ENCODE data around the gene S100Z. TPM values are rescaled to one million over a fixed set of nuclear protein-coding genes. Genes with fewer than 3 reads are reported as not detected.
"Not testable (repeated sequence)": the region's sequence is repeated elsewhere in the genome, so short reads cannot be mapped to it uniquely, and the experiment has no call there.

S100Z gene
- total RNA-seq, 1 experiment from 2014 or later = 0.23 TPM

- DNase-seq (ENCODE audit: low spot score) = not testable (repeated sequence)
These were observed 23.4 kb upstream of the S100Z start for GRCh38 chr5:76826416-76826815.

- peak; percentile 48 for DNase-seq (ENCODE audit: low spot score)
These were observed 18.7 kb upstream of the S100Z start for GRCh38 chr5:76831110-76831452.

GRCh38 chr5:76836181-76836580 is 13.6 kb upstream of the S100Z start:
- no peak for DNase-seq (ENCODE audit: low spot score)

GRCh38 chr5:76836585-76836984 is 13.2 kb upstream of the S100Z start:
- no peak for DNase-seq (ENCODE audit: low spot score)

- DNase-seq (ENCODE audit: low spot score) = peak; percentile 91
These were observed 11.1 kb upstream of the S100Z start for GRCh38 chr5:76838481-76839261.

- DNase-seq (ENCODE audit: low spot score) = no peak
These were observed 8.5 kb upstream of the S100Z start for GRCh38 chr5:76841361-76841760.

GRCh38 chr5:76845890-76846289 is 3.9 kb upstream of the S100Z start:
- no peak for DNase-seq (ENCODE audit: low spot score)

GRCh38 chr5:76850543-76851145 is 830 bp downstream of the S100Z start:
- no peak for DNase-seq (ENCODE audit: low spot score)

- no peak for DNase-seq (ENCODE audit: low spot score)
These were observed 2.0 kb downstream of the S100Z start for GRCh38 chr5:76851728-76852369.

- DNase-seq (ENCODE audit: low spot score) = no peak
These were observed 3.0 kb downstream of the S100Z start for GRCh38 chr5:76852772-76853171.

GRCh38 chr5:76853741-76854140 is 3.9 kb downstream of the S100Z start:
- not testable (repeated sequence) for DNase-seq (ENCODE audit: low spot score)

GRCh38 chr5:76854644-76855043 is 4.8 kb downstream of the S100Z start:
- no peak for DNase-seq (ENCODE audit: low spot score)

- not testable (repeated sequence) for DNase-seq (ENCODE audit: low spot score)
These were observed 5.7 kb downstream of the S100Z start for GRCh38 chr5:76855501-76855900.

- no peak for DNase-seq (ENCODE audit: low spot score)
These were observed 6.1 kb downstream of the S100Z start for GRCh38 chr5:76855961-76856360.

GRCh38 chr5:76856800-76857199 is 7.0 kb downstream of the S100Z start:
- DNase-seq (ENCODE audit: low spot score) = not testable (repeated sequence)

- no peak for DNase-seq (ENCODE audit: low spot score)
These were observed 9.9 kb downstream of the S100Z start for GRCh38 chr5:76859591-76860247.

GRCh38 chr5:76861612-76862011 is 11.8 kb downstream of the S100Z start:
- no peak for DNase-seq (ENCODE audit: low spot score)

- DNase-seq (ENCODE audit: low spot score) = no peak
These were observed 13.2 kb downstream of the S100Z start for GRCh38 chr5:76863001-76863400.

GRCh38 chr5:76866503-76866902 is 16.7 kb downstream of the S100Z start:
- DNase-seq (ENCODE audit: low spot score) = no peak

GRCh38 chr5:76867038-76867437 is 17.2 kb downstream of the S100Z start:
- no peak for DNase-seq (ENCODE audit: low spot score)

GRCh38 chr5:76867827-76868693 is 18.2 kb downstream of the S100Z start:
- peak; percentile 50 for DNase-seq (ENCODE audit: low spot score)

GRCh38 chr5:76870046-76870445 is 20.2 kb downstream of the S100Z start:
- DNase-seq (ENCODE audit: low spot score) = no peak
